Activated CD8-positive, alpha-beta memory T cell treated with anti-CD3 and anti-CD28 coated beads for 48 hours (primary cell): ENCODE measurements around the gene STOM.

ENCODE experiments used
- DNase-seq, 3 experiments: peaks; one replicate each; pipeline ENCODE4 v3.0.0-alpha.2; 2020; ENCODE audit warnings: low read depth in 2 of 3, low spot score in 2 of 3

Gene STOM

GRCh38 chr9:121372239-121373010 lies 2.4 kb upstream of the STOM start:
- DNase-seq: no peak

GRCh38 chr9:121371495-121372061 lies 1.5 kb upstream of the STOM start:
- DNase-seq: no peak

- DNase-seq: no peak
Measured at GRCh38 chr9:121368745-121369144, 1.3 kb downstream of the STOM start.

GRCh38 chr9:121368138-121368522 lies 1.9 kb downstream of the STOM start:
- no peak for DNase-seq

- no peak for DNase-seq
Measured at GRCh38 chr9:121367306-121368137, 2.5 kb downstream of the STOM start.

- DNase-seq: no peak
Measured at GRCh38 chr9:121366611-121367192, 3.3 kb downstream of the STOM start.

GRCh38 chr9:121365564-121365963 lies 4.5 kb downstream of the STOM start:
- DNase-seq: no peak

GRCh38 chr9:121364886-121365285 lies 5.2 kb downstream of the STOM start:
- no peak for DNase-seq

GRCh38 chr9:121364077-121364476 lies 6.0 kb downstream of the STOM start:
- no peak for DNase-seq

- no peak for DNase-seq
Measured at GRCh38 chr9:121363622-121363961, 6.5 kb downstream of the STOM start.

GRCh38 chr9:121362813-121363621 lies 7.0 kb downstream of the STOM start:
- no peak for DNase-seq

GRCh38 chr9:121360601-121361374 lies 9.3 kb downstream of the STOM start:
- DNase-seq: no peak

GRCh38 chr9:121359351-121360294 lies 10.4 kb downstream of the STOM start:
- no peak for DNase-seq

GRCh38 chr9:121358751-121359150 lies 11.3 kb downstream of the STOM start:
- no peak for DNase-seq

GRCh38 chr9:121357011-121357410 lies 13.0 kb downstream of the STOM start:
- no peak for DNase-seq

GRCh38 chr9:121354762-121355161 lies 15.3 kb downstream of the STOM start:
- DNase-seq: no peak

- no peak for DNase-seq
Measured at GRCh38 chr9:121354141-121354540, 15.9 kb downstream of the STOM start.

GRCh38 chr9:121353241-121354061 lies 16.6 kb downstream of the STOM start:
- peak in 2 of 3 experiments; percentile 22 to 25 for DNase-seq
